SK-N-SH (cell line): ENCODE results near the gene BCL2L11. TPM values are rescaled to one million over a fixed set of nuclear protein-coding genes. Genes with fewer than 3 reads are reported as not detected.

Source experiments
- CTCF ChIA-PET: fragments of 300-600, 350-600 bp; formaldehyde crosslinking; extraction: SDS; loops from one replicate; lab custom pipeline; 2021; lab: Yijun Ruan, JAX
- POLR2A ChIA-PET: fragments of 350-600 bp; sonication (Branson Sonifier 250); formaldehyde crosslinking; extraction: SDS; loops from one replicate; lab custom pipeline; 2020; ENCODE audit warnings: antibody characterized with exemption, inconsistent platforms; lab: Yijun Ruan, JAX
- DNase-seq: peaks from one replicate; pipeline ENCODE4 v3.0.0; 2012
- H2AFZ ChIP-seq: fragments of 200-600 bp; sonication (generic); 2 replicates; pipeline ENCODE4 v1.8.1; 2016; ENCODE audit warnings: antibody characterized with exemption, mild to moderate bottlenecking, low read depth
- H3F3A ChIP-seq: fragments of 200-600 bp; sonication (generic); replicated peaks from 2 replicates; pipeline ENCODE3; 2016; ENCODE audit warnings: antibody characterized with exemption, mild to moderate bottlenecking; ENCODE audit not compliant: insufficient read depth
- H3K27ac ChIP-seq, 2 experiments: fragments of 200-500 bp in 1 of 2; fragments of 200-600 bp in 1 of 2; sonication (Bioruptor generic) in 1 of 2; sonication (generic), shearing (Covaris generic) in 1 of 2; 2 replicates each; pipeline versions ENCODE4 v1.5.1 to v1.6.1; 2014 to 2016; ENCODE audit warnings: low read depth in 2 of 2, inconsistent platforms in 1 of 2, low read length in 1 of 2, mild to moderate bottlenecking in 1 of 2, mixed read lengths in 1 of 2
- H3K27me3 ChIP-seq: fragments of 200-600 bp; sonication (generic), shearing (Covaris generic); 2 replicates; pipeline ENCODE4 v1.6.1; 2016; ENCODE audit warnings: mixed run types; ENCODE audit not compliant: insufficient read depth
- H3K36me3 ChIP-seq, 2 experiments: fragments of 200-500 bp in 1 of 2; fragments of 200-600 bp in 1 of 2; sonication (Bioruptor generic) in 1 of 2; sonication (generic) in 1 of 2; replicated peaks in 1 of 2; 2 replicates each; pipeline versions ENCODE3 to v1.5.1; 2014 to 2016; ENCODE audit warnings: low read length in 1 of 2, mild to moderate bottlenecking in 1 of 2; ENCODE audit not compliant: insufficient read depth in 2 of 2, control insufficient read depth in 1 of 2
- H3K4me1 ChIP-seq, 2 experiments: fragments of 200-500 bp in 1 of 2; fragments of 200-600 bp in 1 of 2; sonication (Bioruptor generic) in 1 of 2; sonication (generic), shearing (Covaris generic) in 1 of 2; 2 replicates each; pipeline versions ENCODE4 v1.5.1 to v1.6.1; 2014 to 2016; ENCODE audit warnings: low read depth in 1 of 2, low read length in 1 of 2, mixed run types in 1 of 2; ENCODE audit not compliant: insufficient read depth in 2 of 2, control insufficient read depth in 1 of 2
- H3K4me2 ChIP-seq: fragments of 200-600 bp; sonication (generic), shearing (Covaris generic); 2 replicates; pipeline ENCODE4 v1.6.1; 2017; ENCODE audit warnings: mixed run types
- H3K4me3 ChIP-seq, 2 experiments: fragments of 200-500 bp in 1 of 2; fragments of 200-600 bp in 1 of 2; sonication (Bioruptor generic) in 1 of 2; sonication (generic), shearing (Covaris generic) in 1 of 2; 2 replicates each; pipeline versions ENCODE4 v1.5.1 to v1.8.1; 2014 to 2016; ENCODE audit warnings: low read depth in 2 of 2, inconsistent platforms in 1 of 2, low read length in 1 of 2, mild to moderate bottlenecking in 1 of 2, mixed read lengths in 1 of 2, moderate library complexity in 1 of 2
- H3K79me2 ChIP-seq: fragments of 200-600 bp; sonication (generic); 2 replicates; pipeline ENCODE4 v1.8.1; 2017; ENCODE audit warnings: mild to moderate bottlenecking; ENCODE audit not compliant: insufficient read depth
- H3K9ac ChIP-seq: fragments of 200-600 bp; sonication (generic); 2 replicates; pipeline ENCODE4 v1.6.1; 2017; ENCODE audit warnings: mixed run types
- H3K9me2 ChIP-seq: fragments of 200-600 bp; sonication (generic); 2 replicates; pipeline ENCODE4 v1.6.1; 2017; ENCODE audit warnings: mixed run types
- H3K9me3 ChIP-seq: fragments of 200-600 bp; sonication (generic); 2 replicates; pipeline ENCODE4 v1.6.1; 2017; ENCODE audit warnings: mixed run types, mild to moderate bottlenecking, moderate library complexity
- H4K20me1 ChIP-seq: fragments of 200-600 bp; sonication (generic); 2 replicates; pipeline ENCODE4 v1.6.1; 2017; ENCODE audit warnings: mild to moderate bottlenecking, mixed run types; ENCODE audit not compliant: insufficient read depth
- EP300 ChIP-seq, 2 experiments: IDR thresholded peaks; 2 replicates each; pipeline versions ENCODE4 v1.4.0 to v1.6.1; 2012; ENCODE audit warnings: borderline replicate concordance in 1 of 2, low read depth in 1 of 2, low read length in 1 of 2
- FOSL2 ChIP-seq: IDR thresholded peaks from 2 replicates; pipeline ENCODE4 v1.4.0; 2012; ENCODE audit warnings: low read depth, mild to moderate bottlenecking, moderate library complexity, borderline replicate concordance
- JUND ChIP-seq: IDR thresholded peaks from 2 replicates; pipeline ENCODE4 v1.4.0; 2012
- NFIC ChIP-seq: IDR thresholded peaks from 2 replicates; pipeline ENCODE4 v1.4.0; 2012; ENCODE audit warnings: borderline replicate concordance
- NRF1 ChIP-seq: IDR thresholded peaks from 2 replicates; pipeline ENCODE4 v1.6.1; 2012; ENCODE audit warnings: low read depth, mild to moderate bottlenecking, low read length
- POLR2AphosphoS5 ChIP-seq: IDR thresholded peaks from 2 replicates; pipeline ENCODE4 v1.6.1; 2012; ENCODE audit warnings: low read depth, low read length
- RCOR1 ChIP-seq: fragments of 150-350 bp; IDR thresholded peaks from 2 replicates; pipeline ENCODE4 v1.6.1; 2017; ENCODE audit warnings: antibody characterized with exemption, low read length
- RXRA ChIP-seq: IDR thresholded peaks from 2 replicates; pipeline ENCODE4 v1.4.0; 2012; ENCODE audit warnings: low read depth, mild to moderate bottlenecking, borderline replicate concordance
- SIN3A ChIP-seq: IDR thresholded peaks from 2 replicates; pipeline ENCODE4 v1.6.1; 2012; ENCODE audit warnings: low read depth, mild to moderate bottlenecking, low read length, moderate library complexity, borderline replicate concordance
- TCF12 ChIP-seq: IDR thresholded peaks from 2 replicates; pipeline ENCODE4 v1.4.0; 2012
- WGBS: methylation state at CpG from one replicate; pipeline ENCODE4 v1.1.6; 2017; ENCODE audit warnings: low lambda C conversion rate; 5-methylcytosine and 5-hydroxymethylcytosine counted together
- polyA plus RNA-seq, 3 experiments: library from polyadenylated mRNA; depleted of rRNA; stranded (reverse); fragments of >200 nt; gene quantifications; 2 replicates each; pipeline ENCODE4 v1.2.3, GENCODE V29; 2012
- TF ChIP-seq, protein P1 (sequence below): fragments of 200-600 bp; sonication (generic); IDR thresholded peaks from 2 replicates; pipeline ENCODE4 v1.6.1; 2017; ENCODE audit warnings: antibody characterized with exemption, mild to moderate bottlenecking, moderate library complexity
- TF ChIP-seq, protein P2 (sequence below): IDR thresholded peaks from 2 replicates; pipeline ENCODE4 v1.4.0; 2012; ENCODE audit warnings: low read depth, borderline replicate concordance
- TF ChIP-seq, protein P3 (sequence below): IDR thresholded peaks from 2 replicates; pipeline ENCODE4; 2012
- TF ChIP-seq, protein P4 (sequence below): IDR thresholded peaks from 2 replicates; pipeline ENCODE4 v1.4.0; 2012; ENCODE audit warnings: low read depth, borderline replicate concordance

The BCL2L11 gene
- polyA plus RNA-seq, 1 of the 3 experiments (the other 2 are of a cell fraction) = 3.3 TPM

DNA sequence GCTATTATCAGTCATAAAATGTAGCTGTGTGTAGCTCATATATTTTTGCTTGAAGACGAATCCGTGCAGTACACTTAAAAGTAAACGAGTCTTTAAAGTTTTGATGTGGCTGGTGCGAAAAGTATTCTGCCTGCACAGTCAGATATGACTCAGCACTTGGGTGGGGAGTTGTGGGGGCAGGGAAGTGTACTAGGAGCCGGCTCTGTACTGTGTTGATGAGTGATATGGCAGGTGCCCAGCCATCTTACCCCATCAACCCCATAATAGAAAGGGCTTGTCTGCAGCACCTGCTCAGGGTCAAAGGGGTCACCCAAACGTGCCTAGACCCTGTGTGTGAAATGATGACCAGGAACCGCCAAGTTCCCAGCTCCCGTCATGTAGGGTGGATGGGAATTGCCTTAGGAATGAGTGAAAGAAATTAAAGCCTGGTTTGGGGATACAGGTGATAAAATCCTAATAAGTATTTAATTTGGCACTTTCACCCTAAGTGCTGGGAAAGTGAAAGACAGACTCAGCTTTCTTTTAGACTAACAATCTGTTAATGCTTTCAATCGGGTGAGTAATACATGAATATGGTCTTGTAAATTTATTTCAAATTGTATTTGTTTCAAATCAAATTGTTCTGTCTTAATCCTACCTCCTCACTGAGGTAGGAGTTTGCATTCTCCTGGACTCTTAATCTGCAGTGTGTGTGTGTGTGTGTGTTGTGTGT lies 48.0 kb downstream of the BCL2L11 start:
- TF ChIP-seq, protein P1, sequence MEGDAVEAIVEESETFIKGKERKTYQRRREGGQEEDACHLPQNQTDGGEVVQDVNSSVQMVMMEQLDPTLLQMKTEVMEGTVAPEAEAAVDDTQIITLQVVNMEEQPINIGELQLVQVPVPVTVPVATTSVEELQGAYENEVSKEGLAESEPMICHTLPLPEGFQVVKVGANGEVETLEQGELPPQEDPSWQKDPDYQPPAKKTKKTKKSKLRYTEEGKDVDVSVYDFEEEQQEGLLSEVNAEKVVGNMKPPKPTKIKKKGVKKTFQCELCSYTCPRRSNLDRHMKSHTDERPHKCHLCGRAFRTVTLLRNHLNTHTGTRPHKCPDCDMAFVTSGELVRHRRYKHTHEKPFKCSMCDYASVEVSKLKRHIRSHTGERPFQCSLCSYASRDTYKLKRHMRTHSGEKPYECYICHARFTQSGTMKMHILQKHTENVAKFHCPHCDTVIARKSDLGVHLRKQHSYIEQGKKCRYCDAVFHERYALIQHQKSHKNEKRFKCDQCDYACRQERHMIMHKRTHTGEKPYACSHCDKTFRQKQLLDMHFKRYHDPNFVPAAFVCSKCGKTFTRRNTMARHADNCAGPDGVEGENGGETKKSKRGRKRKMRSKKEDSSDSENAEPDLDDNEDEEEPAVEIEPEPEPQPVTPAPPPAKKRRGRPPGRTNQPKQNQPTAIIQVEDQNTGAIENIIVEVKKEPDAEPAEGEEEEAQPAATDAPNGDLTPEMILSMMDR = no peak
- TF ChIP-seq SIN3A (no peak), TCF12 (peak; percentile 57), NRF1 (no peak), FOSL2 (peak; percentile 82), JUND (peak; percentile 60), NFIC (0 out of 2 replicates have a peak, but pooled peaks have one; percentile 16), POLR2AphosphoS5 (peak; percentile 13; the same call in 1 of the 2 replicates), EP300 (IDR thresholded peaks at IDR 0.05; ENCODE audit: borderline replicate concordance in 1 of 2, low read depth in 1 of 2, low read length in 1 of 2) (no peak), RXRA (no peak), RCOR1 (no peak)
- TF ChIP-seq, protein P2, sequence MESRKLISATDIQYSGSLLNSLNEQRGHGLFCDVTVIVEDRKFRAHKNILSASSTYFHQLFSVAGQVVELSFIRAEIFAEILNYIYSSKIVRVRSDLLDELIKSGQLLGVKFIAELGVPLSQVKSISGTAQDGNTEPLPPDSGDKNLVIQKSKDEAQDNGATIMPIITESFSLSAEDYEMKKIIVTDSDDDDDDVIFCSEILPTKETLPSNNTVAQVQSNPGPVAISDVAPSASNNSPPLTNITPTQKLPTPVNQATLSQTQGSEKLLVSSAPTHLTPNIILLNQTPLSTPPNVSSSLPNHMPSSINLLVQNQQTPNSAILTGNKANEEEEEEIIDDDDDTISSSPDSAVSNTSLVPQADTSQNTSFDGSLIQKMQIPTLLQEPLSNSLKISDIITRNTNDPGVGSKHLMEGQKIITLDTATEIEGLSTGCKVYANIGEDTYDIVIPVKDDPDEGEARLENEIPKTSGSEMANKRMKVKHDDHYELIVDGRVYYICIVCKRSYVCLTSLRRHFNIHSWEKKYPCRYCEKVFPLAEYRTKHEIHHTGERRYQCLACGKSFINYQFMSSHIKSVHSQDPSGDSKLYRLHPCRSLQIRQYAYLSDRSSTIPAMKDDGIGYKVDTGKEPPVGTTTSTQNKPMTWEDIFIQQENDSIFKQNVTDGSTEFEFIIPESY = no peak
- TF ChIP-seq, protein P3, sequence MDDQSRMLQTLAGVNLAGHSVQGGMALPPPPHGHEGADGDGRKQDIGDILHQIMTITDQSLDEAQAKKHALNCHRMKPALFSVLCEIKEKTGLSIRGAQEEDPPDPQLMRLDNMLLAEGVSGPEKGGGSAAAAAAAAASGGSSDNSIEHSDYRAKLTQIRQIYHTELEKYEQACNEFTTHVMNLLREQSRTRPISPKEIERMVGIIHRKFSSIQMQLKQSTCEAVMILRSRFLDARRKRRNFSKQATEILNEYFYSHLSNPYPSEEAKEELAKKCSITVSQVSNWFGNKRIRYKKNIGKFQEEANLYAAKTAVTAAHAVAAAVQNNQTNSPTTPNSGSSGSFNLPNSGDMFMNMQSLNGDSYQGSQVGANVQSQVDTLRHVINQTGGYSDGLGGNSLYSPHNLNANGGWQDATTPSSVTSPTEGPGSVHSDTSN = peak; percentile 43; the same call in 1 of the 2 replicates
- TF ChIP-seq, protein P4, sequence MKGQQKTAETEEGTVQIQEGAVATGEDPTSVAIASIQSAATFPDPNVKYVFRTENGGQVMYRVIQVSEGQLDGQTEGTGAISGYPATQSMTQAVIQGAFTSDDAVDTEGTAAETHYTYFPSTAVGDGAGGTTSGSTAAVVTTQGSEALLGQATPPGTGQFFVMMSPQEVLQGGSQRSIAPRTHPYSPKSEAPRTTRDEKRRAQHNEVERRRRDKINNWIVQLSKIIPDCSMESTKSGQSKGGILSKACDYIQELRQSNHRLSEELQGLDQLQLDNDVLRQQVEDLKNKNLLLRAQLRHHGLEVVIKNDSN = no peak
- Histone ChIP-seq H3K4me1 (peaks cover 16 to 25% of the 10 kb centered on the region in 2 experiments; a peak in 3 of 4 replicates), H3K27ac (no peak overlapping the region), H3F3A (peaks cover 5% of the 10 kb centered on the region), H3K27me3 (no peaks in the 10 kb centered on the region), H3K4me2 (no peak overlapping the region), H3K79me2 (no peaks in the 10 kb centered on the region), H3K9me2 (no peaks in the 10 kb centered on the region), H2AFZ (no peak overlapping the region), H3K9me3 (no peaks in the 10 kb centered on the region), H4K20me1 (no peaks in the 10 kb centered on the region), H3K9ac (no peak overlapping the region), H3K36me3 (peaks cover 8 to 31% of the 10 kb centered on the region in 2 experiments), H3K4me3 (no peak overlapping the region)
- ChIA-PET CTCF (no interaction called here), POLR2A (no interaction called here)
- WGBS = 60% methylated on average over 9 of the region's 9 CpGs
- DNase-seq = no peak
